PFSK-1 (cell line): ENCODE data around the gene DYRK1A.

ENCODE experiments used
- FOXP2 ChIP-seq: optimal IDR thresholded peaks from 2 replicates; pipeline ENCODE3; 2011; ENCODE audit warnings: borderline replicate concordance, control low read depth, inconsistent platforms; ENCODE audit not compliant: insufficient read depth; ENCODE audit errors: extremely low read length, extremely low read depth
- POLR2AphosphoS5 ChIP-seq: IDR thresholded peaks from 2 replicates; pipeline ENCODE4 v1.6.1; 2012; ENCODE audit warnings: low read depth, mild to moderate bottlenecking, control low read depth, low read length, moderate library complexity
- SIN3A ChIP-seq: IDR thresholded peaks from 2 replicates; pipeline ENCODE4 v1.6.1; 2012; ENCODE audit warnings: mild to moderate bottlenecking, low read length, moderate library complexity, borderline replicate concordance; ENCODE audit not compliant: insufficient read depth
- TAF1 ChIP-seq: IDR thresholded peaks from 2 replicates; pipeline ENCODE4 v1.6.1; 2012; ENCODE audit warnings: low read length, control low read depth, borderline replicate concordance; ENCODE audit not compliant: insufficient read depth
- TF ChIP-seq, protein P1 (sequence below), 2 experiments: IDR thresholded peaks; 2 replicates each; pipeline versions ENCODE4 v1.6.1 to v1.8.0; 2011 to 2012; ENCODE audit warnings: low read depth in 2 of 2, low read length in 2 of 2, control low read depth in 1 of 2, inconsistent platforms in 1 of 2, mild to moderate bottlenecking in 1 of 2, moderate library complexity in 1 of 2; ENCODE audit not compliant: insufficient read depth in 1 of 2

Gene DYRK1A

DNA sequence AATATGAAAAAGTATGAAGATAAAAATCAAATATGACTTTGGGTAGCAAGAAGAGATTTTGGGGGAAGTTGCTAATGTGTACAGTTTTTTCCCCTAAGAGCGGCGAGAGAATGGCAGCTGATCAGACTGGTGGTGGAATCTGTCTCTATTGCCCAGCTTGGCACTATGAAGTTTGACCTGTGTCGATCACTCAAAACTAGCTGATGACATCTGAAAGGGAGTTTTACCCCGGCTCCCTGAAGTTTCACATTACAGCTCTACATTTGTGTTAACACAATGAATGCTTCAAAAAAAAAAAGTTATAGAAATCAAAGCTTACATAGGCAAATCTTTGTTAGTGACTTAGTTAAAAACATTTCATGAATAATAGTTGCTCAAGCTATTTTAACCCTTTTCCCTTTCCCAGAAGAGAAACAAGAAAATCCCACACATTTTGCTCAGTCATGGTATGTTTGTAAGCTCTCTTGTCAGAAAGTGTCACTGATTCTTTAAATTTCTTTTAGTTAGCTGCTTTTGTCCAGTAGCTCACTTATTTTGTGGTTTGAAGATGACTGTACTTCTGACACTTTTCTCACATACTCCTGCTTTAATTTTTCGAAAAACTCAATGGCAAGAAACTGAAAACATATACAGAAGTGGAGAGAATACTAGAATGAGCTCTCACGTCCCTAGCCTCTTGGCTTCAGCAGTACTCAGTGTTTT is 41.3 kb downstream of the DYRK1A start:
- TF ChIP-seq TAF1 (no peak), FOXP2 (no peak), SIN3A (no peak), POLR2AphosphoS5 (no peak)
- TF ChIP-seq, protein P1, sequence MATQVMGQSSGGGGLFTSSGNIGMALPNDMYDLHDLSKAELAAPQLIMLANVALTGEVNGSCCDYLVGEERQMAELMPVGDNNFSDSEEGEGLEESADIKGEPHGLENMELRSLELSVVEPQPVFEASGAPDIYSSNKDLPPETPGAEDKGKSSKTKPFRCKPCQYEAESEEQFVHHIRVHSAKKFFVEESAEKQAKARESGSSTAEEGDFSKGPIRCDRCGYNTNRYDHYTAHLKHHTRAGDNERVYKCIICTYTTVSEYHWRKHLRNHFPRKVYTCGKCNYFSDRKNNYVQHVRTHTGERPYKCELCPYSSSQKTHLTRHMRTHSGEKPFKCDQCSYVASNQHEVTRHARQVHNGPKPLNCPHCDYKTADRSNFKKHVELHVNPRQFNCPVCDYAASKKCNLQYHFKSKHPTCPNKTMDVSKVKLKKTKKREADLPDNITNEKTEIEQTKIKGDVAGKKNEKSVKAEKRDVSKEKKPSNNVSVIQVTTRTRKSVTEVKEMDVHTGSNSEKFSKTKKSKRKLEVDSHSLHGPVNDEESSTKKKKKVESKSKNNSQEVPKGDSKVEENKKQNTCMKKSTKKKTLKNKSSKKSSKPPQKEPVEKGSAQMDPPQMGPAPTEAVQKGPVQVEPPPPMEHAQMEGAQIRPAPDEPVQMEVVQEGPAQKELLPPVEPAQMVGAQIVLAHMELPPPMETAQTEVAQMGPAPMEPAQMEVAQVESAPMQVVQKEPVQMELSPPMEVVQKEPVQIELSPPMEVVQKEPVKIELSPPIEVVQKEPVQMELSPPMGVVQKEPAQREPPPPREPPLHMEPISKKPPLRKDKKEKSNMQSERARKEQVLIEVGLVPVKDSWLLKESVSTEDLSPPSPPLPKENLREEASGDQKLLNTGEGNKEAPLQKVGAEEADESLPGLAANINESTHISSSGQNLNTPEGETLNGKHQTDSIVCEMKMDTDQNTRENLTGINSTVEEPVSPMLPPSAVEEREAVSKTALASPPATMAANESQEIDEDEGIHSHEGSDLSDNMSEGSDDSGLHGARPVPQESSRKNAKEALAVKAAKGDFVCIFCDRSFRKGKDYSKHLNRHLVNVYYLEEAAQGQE (IDR thresholded peaks at IDR 0.05; ENCODE audit: insufficient read depth in 1 of 2, low read depth in 2 of 2, low read length in 2 of 2) = no peak

GRCh38 chr21:37408464-37409193 is 42.1 kb downstream of the DYRK1A start:
- no peak for TF ChIP-seq TAF1
- TF ChIP-seq POLR2AphosphoS5 = no peak
- no peak for TF ChIP-seq FOXP2
- TF ChIP-seq, protein P1 (IDR thresholded peaks at IDR 0.05; ENCODE audit: insufficient read depth in 1 of 2, low read depth in 2 of 2, low read length in 2 of 2) = no peak
- no peak for TF ChIP-seq SIN3A

- TF ChIP-seq POLR2AphosphoS5 (no peak), TAF1 (no peak)
These were observed 44.1 kb downstream of the DYRK1A start for GRCh38 chr21:37410639-37411038.

DNA sequence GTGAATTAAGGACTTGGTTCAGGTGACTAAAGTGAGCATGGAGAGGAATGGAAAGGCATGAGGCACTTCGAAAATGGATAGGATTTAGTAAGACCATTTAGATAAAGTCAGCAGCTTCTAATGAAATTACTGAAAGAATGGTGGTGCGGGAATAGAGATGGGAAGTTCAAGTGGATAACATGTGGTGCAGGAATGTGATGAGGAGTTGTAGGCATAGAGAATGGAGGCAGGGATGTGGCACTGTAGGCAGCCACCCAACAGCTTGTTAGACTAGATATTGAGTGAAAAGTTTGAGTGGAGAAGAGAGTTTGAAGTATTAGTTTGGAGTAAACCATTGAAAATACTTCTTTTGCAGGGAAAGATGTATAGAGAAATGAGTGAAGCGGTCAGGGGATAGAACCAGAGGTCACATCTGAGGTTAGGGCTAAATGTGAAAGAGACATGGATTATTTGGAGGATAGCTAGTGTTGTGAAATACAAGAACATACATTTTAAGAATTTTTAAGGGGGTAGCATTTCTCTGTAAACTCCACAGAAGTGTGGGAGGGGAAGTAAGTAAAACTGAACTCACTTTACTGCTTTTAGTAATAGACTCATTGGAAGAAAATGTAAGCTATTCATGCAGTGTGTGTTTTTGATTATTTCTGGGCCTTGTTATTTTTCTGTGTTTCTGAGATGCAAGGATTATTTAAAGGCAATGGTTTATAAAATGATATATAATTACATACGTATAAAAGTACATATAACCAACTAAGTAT is 46.2 kb downstream of the DYRK1A start:
- TF ChIP-seq, protein P1 (IDR thresholded peaks at IDR 0.05; ENCODE audit: insufficient read depth in 1 of 2, low read depth in 2 of 2, low read length in 2 of 2) = no peak
- TF ChIP-seq FOXP2 (no peak), TAF1 (no peak), SIN3A (no peak), POLR2AphosphoS5 (no peak)

DNA sequence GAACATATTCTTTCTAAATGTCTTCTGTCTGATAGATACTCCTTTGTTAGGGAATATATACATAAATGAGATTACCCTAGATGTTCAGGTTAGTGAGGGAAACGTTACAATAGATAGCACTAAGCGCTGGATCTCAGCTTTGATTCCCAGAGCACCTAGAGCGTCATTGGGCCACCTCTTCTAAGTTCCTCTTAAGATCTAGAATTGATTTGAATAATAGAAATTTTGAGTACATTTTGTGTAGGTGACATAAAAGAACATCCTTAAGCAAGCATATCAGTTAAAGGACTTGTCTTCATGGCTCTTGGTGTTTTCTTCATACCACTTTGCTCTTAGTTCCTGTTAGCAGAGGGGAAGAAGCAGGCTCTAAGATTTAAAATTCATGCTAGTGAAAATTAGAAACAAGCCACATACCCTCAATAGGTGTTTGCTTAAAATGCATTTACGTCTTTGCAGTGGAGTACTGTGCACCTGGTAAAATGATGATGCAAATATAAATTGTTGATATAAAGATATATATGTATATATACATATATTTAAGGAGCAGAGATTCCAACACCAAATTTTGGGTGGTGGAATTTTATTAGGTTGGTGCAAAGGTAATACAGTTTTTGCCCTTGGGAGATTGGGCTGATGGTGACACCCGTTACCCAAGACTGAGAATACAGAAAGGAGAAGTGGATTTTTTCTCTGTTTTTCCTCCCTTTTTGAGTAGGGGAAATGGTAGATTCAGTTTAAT is 47.1 kb downstream of the DYRK1A start:
- TF ChIP-seq SIN3A (no peak), FOXP2 (no peak), TAF1 (no peak), POLR2AphosphoS5 (no peak)
- TF ChIP-seq, protein P1 (IDR thresholded peaks at IDR 0.05; ENCODE audit: insufficient read depth in 1 of 2, low read depth in 2 of 2, low read length in 2 of 2) = no peak
